KMS-11 (cell line): ENCODE data around the gene TDRD6.

Source experiments
- H2AFZ ChIP-seq: fragments of 200-600 bp; sonication (generic); 2 replicates; pipeline ENCODE4 v1.6.1; 2016; ENCODE audit warnings: antibody characterized with exemption, mixed run types, low read depth
- H3K27ac ChIP-seq: fragments of 200-600 bp; sonication (generic); 2 replicates; pipeline ENCODE4 v1.6.1; 2016; ENCODE audit warnings: mild to moderate bottlenecking, mixed run types
- H3K27me3 ChIP-seq: fragments of 200-600 bp; sonication (generic); 2 replicates; pipeline ENCODE4 v1.6.1; 2017; ENCODE audit warnings: mild to moderate bottlenecking, low read depth, mixed run types, moderate library complexity; ENCODE audit not compliant: insufficient read depth
- H3K36me3 ChIP-seq: fragments of 200-600 bp; sonication (generic); 2 replicates; pipeline ENCODE4 v1.6.1; 2017; ENCODE audit warnings: mild to moderate bottlenecking, mixed run types; ENCODE audit not compliant: insufficient read depth
- H3K4me1 ChIP-seq: fragments of 200-600 bp; sonication (generic); 2 replicates; pipeline ENCODE4 v1.6.1; 2016; ENCODE audit warnings: mild to moderate bottlenecking, low read depth, mixed run types; ENCODE audit not compliant: poor library complexity, severe bottlenecking
- H3K4me2 ChIP-seq: fragments of 200-600 bp; sonication (generic); 2 replicates; pipeline ENCODE4 v1.7.0; 2016; ENCODE audit warnings: mild to moderate bottlenecking, mixed run types
- H3K4me3 ChIP-seq: fragments of 200-600 bp; sonication (generic); IDR thresholded peaks from 2 replicates; pipeline ENCODE4 v1.6.1; 2017; ENCODE audit warnings: low read depth, low read length, mixed read lengths; ENCODE audit not compliant: insufficient read depth
- H3K79me2 ChIP-seq: fragments of 200-600 bp; sonication (generic); 2 replicates; pipeline ENCODE4 v1.6.1; 2016; ENCODE audit warnings: low read depth, mixed run types; ENCODE audit not compliant: insufficient read depth
- H3K9ac ChIP-seq: fragments of 200-600 bp; sonication (generic); 2 replicates; pipeline ENCODE4 v1.6.1; 2016; ENCODE audit warnings: mild to moderate bottlenecking, mixed run types
- H4K20me1 ChIP-seq: fragments of 200-600 bp; sonication (generic); 2 replicates; pipeline ENCODE4 v1.6.1; 2016; ENCODE audit warnings: mild to moderate bottlenecking, mixed run types; ENCODE audit not compliant: insufficient read depth
- TF ChIP-seq, protein P1 (sequence below): fragments of 200-600 bp; sonication (generic); conservative IDR thresholded peaks from 2 replicates; pipeline ENCODE4 v1.6.1; 2017; ENCODE audit warnings: low read depth, mild to moderate bottlenecking, antibody characterized with exemption, low read length, moderate library complexity, mixed read lengths

Gene TDRD6

GRCh38 chr6:46699970-46700369, 12.3 kb downstream of the TDRD6 start:
- TF ChIP-seq, protein P1, sequence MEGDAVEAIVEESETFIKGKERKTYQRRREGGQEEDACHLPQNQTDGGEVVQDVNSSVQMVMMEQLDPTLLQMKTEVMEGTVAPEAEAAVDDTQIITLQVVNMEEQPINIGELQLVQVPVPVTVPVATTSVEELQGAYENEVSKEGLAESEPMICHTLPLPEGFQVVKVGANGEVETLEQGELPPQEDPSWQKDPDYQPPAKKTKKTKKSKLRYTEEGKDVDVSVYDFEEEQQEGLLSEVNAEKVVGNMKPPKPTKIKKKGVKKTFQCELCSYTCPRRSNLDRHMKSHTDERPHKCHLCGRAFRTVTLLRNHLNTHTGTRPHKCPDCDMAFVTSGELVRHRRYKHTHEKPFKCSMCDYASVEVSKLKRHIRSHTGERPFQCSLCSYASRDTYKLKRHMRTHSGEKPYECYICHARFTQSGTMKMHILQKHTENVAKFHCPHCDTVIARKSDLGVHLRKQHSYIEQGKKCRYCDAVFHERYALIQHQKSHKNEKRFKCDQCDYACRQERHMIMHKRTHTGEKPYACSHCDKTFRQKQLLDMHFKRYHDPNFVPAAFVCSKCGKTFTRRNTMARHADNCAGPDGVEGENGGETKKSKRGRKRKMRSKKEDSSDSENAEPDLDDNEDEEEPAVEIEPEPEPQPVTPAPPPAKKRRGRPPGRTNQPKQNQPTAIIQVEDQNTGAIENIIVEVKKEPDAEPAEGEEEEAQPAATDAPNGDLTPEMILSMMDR, result no peak
- H2AFZ ChIP-seq, result no peak overlapping the region
- no peaks in the 10 kb centered on the region for H4K20me1 ChIP-seq
- no peaks in the 10 kb centered on the region for H3K36me3 ChIP-seq
- no peaks in the 10 kb centered on the region for H3K79me2 ChIP-seq
- no peaks in the 10 kb centered on the region for H3K4me1 ChIP-seq
- H3K27me3 ChIP-seq, result no peaks in the 10 kb centered on the region
- no peak overlapping the region for H3K4me2 ChIP-seq
- no peak overlapping the region for H3K4me3 ChIP-seq
- H3K9ac ChIP-seq, result no peak overlapping the region
- H3K27ac ChIP-seq, result no peak overlapping the region

DNA sequence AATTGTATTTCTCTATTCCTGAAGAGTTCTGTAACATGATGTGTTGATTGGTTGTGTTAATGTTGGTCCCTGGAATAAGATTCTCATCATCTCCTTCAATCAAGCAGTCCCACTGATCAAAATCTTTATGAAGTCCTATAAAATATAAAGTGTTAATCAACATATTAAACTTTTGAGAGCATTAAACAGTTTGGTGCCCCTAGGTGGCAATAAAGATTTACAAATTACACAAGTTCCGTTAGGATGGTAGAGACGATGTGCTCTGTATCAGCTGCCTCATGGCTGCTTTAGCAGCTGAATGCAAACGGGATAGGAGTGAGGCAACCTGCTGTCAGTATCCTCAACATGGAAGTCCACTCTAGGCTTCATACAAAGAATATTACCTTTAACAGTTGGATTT, 16.9 kb downstream of the TDRD6 start:
- Histone ChIP-seq H3K79me2 (no peaks in the 10 kb centered on the region), H3K27ac (no peak overlapping the region), H3K36me3 (no peaks in the 10 kb centered on the region), H3K4me3 (no peak overlapping the region), H2AFZ (no peak overlapping the region), H3K4me2 (no peak overlapping the region), H3K4me1 (no peaks in the 10 kb centered on the region), H3K9ac (no peak overlapping the region), H3K27me3 (no peaks in the 10 kb centered on the region), H4K20me1 (no peaks in the 10 kb centered on the region)
- TF ChIP-seq, protein P1, result no peak

DNA sequence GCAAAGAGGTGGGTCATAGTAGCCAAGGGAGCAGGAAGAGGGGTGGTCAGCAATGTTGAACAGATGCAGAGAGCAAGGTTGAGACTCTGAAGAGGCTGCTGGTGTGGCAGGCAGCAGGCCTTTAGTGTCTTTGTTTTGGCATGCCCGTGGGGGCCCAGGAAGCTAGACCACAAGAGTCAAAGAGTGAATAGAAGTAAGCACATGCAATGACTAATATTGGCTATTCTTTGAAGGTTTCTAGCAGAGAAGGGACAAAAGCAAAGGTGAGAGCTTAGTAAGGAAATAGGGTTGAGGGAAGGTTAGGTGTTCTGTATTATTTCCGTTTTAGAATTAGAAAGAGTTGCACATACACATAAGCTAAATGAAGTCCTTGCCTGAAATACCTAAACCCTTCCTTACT, 18.8 kb downstream of the TDRD6 start:
- Histone ChIP-seq H3K9ac (no peak overlapping the region), H2AFZ (no peak overlapping the region), H3K79me2 (no peaks in the 10 kb centered on the region), H3K27ac (no peak overlapping the region), H3K27me3 (no peaks in the 10 kb centered on the region), H3K4me3 (no peak overlapping the region), H3K4me2 (no peak overlapping the region), H3K4me1 (no peaks in the 10 kb centered on the region), H4K20me1 (no peaks in the 10 kb centered on the region), H3K36me3 (no peaks in the 10 kb centered on the region)
- TF ChIP-seq, protein P1, result no peak

DNA sequence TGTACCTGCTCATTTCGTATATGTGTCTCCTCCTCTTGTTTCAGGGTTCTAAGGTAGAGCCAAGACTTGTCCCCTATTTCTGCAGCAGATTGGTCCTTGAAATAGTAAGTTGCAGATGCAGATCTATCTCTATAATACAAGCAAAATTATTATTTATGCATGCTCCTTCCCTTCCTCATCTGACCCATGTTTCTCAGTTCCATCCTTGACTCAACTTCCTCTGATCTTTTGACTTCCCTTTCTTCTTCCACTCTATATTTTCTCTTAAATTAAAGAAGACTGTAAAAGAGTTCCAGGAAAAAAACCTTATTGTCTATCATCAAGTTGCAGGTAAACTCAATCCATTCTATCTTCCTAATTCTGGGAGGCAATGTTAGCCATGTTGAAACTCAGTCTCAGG, 23.8 kb downstream of the TDRD6 start:
- Histone ChIP-seq H3K4me3 (no peak overlapping the region), H3K27me3 (no peaks in the 10 kb centered on the region), H3K4me1 (no peaks in the 10 kb centered on the region), H2AFZ (no peak overlapping the region), H3K27ac (no peak overlapping the region), H4K20me1 (no peaks in the 10 kb centered on the region), H3K36me3 (no peaks in the 10 kb centered on the region), H3K79me2 (no peaks in the 10 kb centered on the region), H3K9ac (no peak overlapping the region), H3K4me2 (no peak overlapping the region)
- TF ChIP-seq, protein P1, result no peak
